HepG2 (cell line): Measurements from ENCODE around the gene SCAF4. TPM values are rescaled to one million over a fixed set of nuclear protein-coding genes. Genes with fewer than 3 reads are reported as not detected.

ENCODE experiments used
- ATAC-seq: fragments of 200-7000 bp; cut with Tn5 transposase; 3 replicates; pipeline ENCODE4 v1.9.1; 2020; ENCODE audit warnings: mild to moderate bottlenecking, moderate library complexity
- BruUV-seq: library from RNA; stranded (reverse); fragments of 400-500 nt; replicated peaks from 2 replicates; lab custom pipeline; 2021; lab: Mats Ljungman, UMichigan
- CTCF ChIA-PET: fragments of 300-600 bp; formaldehyde crosslinking; extraction: SDS; loops from one replicate; lab custom pipeline; 2021; ENCODE audit warnings: low total read pairs, inconsistent platforms, low intra/inter-chr PET ratio; lab: Yijun Ruan, JAX
- POLR2A ChIA-PET: fragments of 350-600 bp; sonication (Branson Sonifier 250); formaldehyde crosslinking; loops from one replicate; lab custom pipeline; 2020; ENCODE audit warnings: antibody characterized with exemption, inconsistent platforms; lab: Yijun Ruan, JAX
- DNase-seq: peaks from one replicate; pipeline ENCODE4 v3.0.0-alpha.2; 2015; ENCODE audit warnings: low spot score
- FAIRE-seq: peaks from 3 replicates; lab custom pipeline; 2011; peaks lifted over from hg19 to GRCh38; lab: Jason Lieb, UNC
- H2AFZ ChIP-seq: one replicate; pipeline ENCODE4 v1.6.1; 2011; ENCODE audit warnings: low read length, inconsistent platforms
- H3K27ac ChIP-seq: fragments of 300-600 bp; 3 replicates; pipeline ENCODE4 v1.8.0; 2011; ENCODE audit warnings: mixed run types, mild to moderate bottlenecking, mixed read lengths, low read length, inconsistent platforms; ENCODE audit not compliant: insufficient read depth; ENCODE audit errors: extremely low read length
- H3K27me3 ChIP-seq, 2 experiments: fragments of 200-600 bp in 1 of 2; 2 replicates in 1 of 2; 3 replicates in 1 of 2; pipeline versions ENCODE4 v1.6.0 to v1.8.0; 2011; ENCODE audit warnings: low read length in 2 of 2, mild to moderate bottlenecking in 2 of 2, moderate library complexity in 2 of 2, inconsistent platforms in 1 of 2; ENCODE audit not compliant: insufficient read depth in 2 of 2, control insufficient read depth in 1 of 2
- H3K36me3 ChIP-seq, 2 experiments: fragments of 200-600 bp in 1 of 2; replicated peaks in 1 of 2; 2 replicates in 1 of 2; 3 replicates in 1 of 2; pipeline versions ENCODE4 v1.5.1 to v1.8.0; 2011; ENCODE audit warnings: low read length in 2 of 2, inconsistent platforms in 1 of 2; ENCODE audit not compliant: insufficient read depth in 2 of 2, control insufficient read depth in 1 of 2
- H3K4me1 ChIP-seq: 2 replicates; pipeline ENCODE4 v1.5.1; 2012; ENCODE audit warnings: low read length, inconsistent platforms; ENCODE audit not compliant: insufficient read depth
- H3K4me2 ChIP-seq: 2 replicates; pipeline ENCODE4 v1.6.0; 2011; ENCODE audit warnings: low read depth, low read length, inconsistent platforms
- H3K4me3 ChIP-seq, 3 experiments: fragments of 200-600 bp in 1 of 3; sonication (generic), shearing (Covaris generic) in 1 of 3; replicated peaks in 1 of 3; 2 replicates each; pipeline ENCODE4 v1.5.1; 2011 to 2016; ENCODE audit warnings: low read length in 3 of 3, inconsistent platforms in 2 of 3, low read depth in 2 of 3, mild to moderate bottlenecking in 2 of 3, control low read depth in 1 of 3, mixed read lengths in 1 of 3; ENCODE audit not compliant: insufficient read depth in 1 of 3
- H3K79me2 ChIP-seq: one replicate; pipeline ENCODE4 v1.6.1; 2011; ENCODE audit warnings: low read length, inconsistent platforms; ENCODE audit not compliant: insufficient read depth
- H3K9ac ChIP-seq: 2 replicates; pipeline ENCODE4 v1.6.0; 2011; ENCODE audit warnings: mild to moderate bottlenecking, low read depth, low read length, inconsistent platforms; ENCODE audit not compliant: insufficient read depth
- H3K9me3 ChIP-seq: 2 replicates; pipeline ENCODE4 v1.5.1; 2012; ENCODE audit warnings: mild to moderate bottlenecking, low read length
- H4K20me1 ChIP-seq: 2 replicates; pipeline ENCODE4 v1.6.0; 2011; ENCODE audit warnings: inconsistent platforms, mild to moderate bottlenecking, low read length, moderate library complexity; ENCODE audit not compliant: insufficient read depth
- CC2D1A ChIP-seq: sonication (generic); formaldehyde crosslinking; IDR thresholded peaks from 2 replicates; pipeline ENCODE4 v1.8.1; 2023; ENCODE audit warnings: mild to moderate bottlenecking, missing genetic modification reagents
- FLYWCH1 ChIP-seq: sonication (generic); formaldehyde crosslinking; IDR thresholded peaks from 2 replicates; pipeline ENCODE4 v1.8.1; 2023; ENCODE audit warnings: mild to moderate bottlenecking, missing genetic modification reagents
- TEAD3 ChIP-seq: optimal IDR thresholded peaks from 2 replicates; pipeline ENCODE3; 2016; ENCODE audit warnings: borderline replicate concordance
- THAP9 ChIP-seq: sonication (generic); formaldehyde crosslinking; IDR thresholded peaks from 2 replicates; pipeline ENCODE4; 2020; ENCODE audit warnings: missing genetic modification reagents, mild to moderate bottlenecking, borderline replicate concordance
- UBTF ChIP-seq: sonication (generic); formaldehyde crosslinking; IDR thresholded peaks from 2 replicates; pipeline ENCODE4 v1.4.0; 2020; ENCODE audit warnings: mild to moderate bottlenecking, missing genetic modification reagents
- ZFP82 ChIP-seq: sonication (generic); formaldehyde crosslinking; IDR thresholded peaks from 2 replicates; pipeline ENCODE4 v1.5.1; 2020; ENCODE audit warnings: mild to moderate bottlenecking, missing genetic modification reagents, borderline replicate concordance
- ZMAT5 ChIP-seq: sonication (generic); formaldehyde crosslinking; IDR thresholded peaks from 2 replicates; pipeline ENCODE4 v1.5.0; 2020; ENCODE audit warnings: mild to moderate bottlenecking, low read depth, missing genetic modification reagents, borderline replicate concordance
- ZNF512B ChIP-seq: sonication (generic); formaldehyde crosslinking; IDR thresholded peaks from 2 replicates; pipeline ENCODE4 v1.5.1; 2020; ENCODE audit warnings: missing genetic modification reagents, mild to moderate bottlenecking, borderline replicate concordance
- ZNF574 ChIP-seq: sonication (generic); formaldehyde crosslinking; IDR thresholded peaks from 2 replicates; pipeline ENCODE4 v1.4.0; 2020; ENCODE audit warnings: missing genetic modification reagents
- WGBS: methylation state at CpG from one replicate; pipeline ENCODE4 v1.1.6; 2017; ENCODE audit warnings: low lambda C conversion rate; 5-methylcytosine and 5-hydroxymethylcytosine counted together
- in situ Hi-C: cut with HindIII; loops from 2 replicates; pipeline ENCODE4 v1.10.0; 2017; ENCODE audit warnings: low pct_unique_long_range_greater_than_20kb; ENCODE audit not compliant: extremely low pct_ligation_motif_present
- intact Hi-C: fragments of 100-400 bp; cut with micrococcal nuclease; formaldehyde crosslinking; loops from one replicate; pipeline ENCODE4 v1.10.0; 2022; ENCODE audit not compliant: unreplicated experiment
- polyA plus RNA-seq, 8 experiments: library from polyadenylated mRNA; depleted of rRNA in 3 of 8; stranded (reverse) in 7 of 8; unstranded in 1 of 8; fragments of >200 nt; fragmentation: Illumina TruSeq in 4 of 8; extraction: Trizol in 4 of 8; gene quantifications; 2 replicates each; pipeline versions ENCODE4 v1.2.1 to v1.2.3, GENCODE V29; 2011 to 2016; ENCODE audit warnings: low read depth in 4 of 8, missing spikeins in 1 of 8, mixed read lengths in 1 of 8; ENCODE audit not compliant: insufficient read depth in 1 of 8
- total RNA-seq, 5 experiments: library from RNA; depleted of rRNA; stranded (reverse); fragments of >200 nt; fragmentation: Illumina TruSeq; extraction: Trizol; gene quantifications; 2 replicates each; pipeline ENCODE4 v1.2.3, GENCODE V29; 2016; ENCODE audit warnings: low read depth in 1 of 5
- TF ChIP-seq, protein P1 (sequence below): sonication (generic); formaldehyde crosslinking; IDR thresholded peaks from 2 replicates; pipeline ENCODE4 v1.4.0; 2020; ENCODE audit warnings: missing genetic modification reagents

SCAF4 gene
- total and polyA plus RNA-seq, 2 of the 13 experiments (the other 11 are each of a cell fraction or from before 2014, with no cell fraction given) = 9.1 to 11.5 TPM

DNA sequence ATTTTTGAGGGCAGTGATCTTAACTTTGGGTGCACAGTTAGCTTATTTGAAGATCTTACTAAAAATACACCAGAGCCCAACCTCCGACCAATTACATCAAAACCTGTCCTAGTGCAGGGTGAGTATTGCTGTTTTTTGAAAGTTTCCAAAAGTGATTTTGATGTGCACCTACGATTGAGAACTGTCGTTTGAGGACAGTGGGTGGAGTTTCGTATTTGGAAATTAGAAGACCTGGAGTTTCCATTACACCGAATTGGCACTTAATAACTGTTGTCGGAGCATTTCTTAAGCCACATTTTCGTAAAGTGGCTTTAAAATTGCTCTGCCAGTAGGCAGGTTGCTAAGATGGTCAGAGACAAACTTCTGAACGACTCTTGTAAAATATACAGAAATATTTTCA lies 71.3 kb downstream of the SCAF4 start:
- Histone ChIP-seq H3K27me3 (no peaks in the 10 kb centered on the region), H3K79me2 (peaks cover 54% of the 10 kb centered on the region), H3K4me1 (peaks cover 70% of the 10 kb centered on the region), H3K9ac (peak overlapping the region; percentile 85), H3K27ac (peak overlapping the region; percentile 42), H3K4me3 (peak overlapping the region; percentile 77 to 91 (median 88)), H2AFZ (no peak overlapping the region), H3K9me3 (no peaks in the 10 kb centered on the region), H4K20me1 (peaks cover 33% of the 10 kb centered on the region), H3K36me3 (peaks cover 3 to 23% of the 10 kb centered on the region in 2 experiments), H3K4me2 (peak overlapping the region; percentile 81)
- in situ Hi-C loops (no loop called here), intact Hi-C loops (loop anchor here (10.0 kb wide), 1 partner anchor 54 kb away; no protein-coding TSS in a partner anchor)
- DNase-seq (no peak), FAIRE-seq (no peak), ATAC-seq (no peak)
- BruUV-seq = TSS peak; percentile 68
- CTCF ChIA-PET = no interaction called here
- WGBS = 6% methylated on average over 8 of the region's 8 CpGs
- POLR2A ChIA-PET = no interaction called here
- TF ChIP-seq ZNF512B (CRISPR knock-in tag) (no peak), FLYWCH1 (CRISPR knock-in tag) (no peak), ZFP82 (CRISPR knock-in tag) (no peak), UBTF (CRISPR knock-in tag) (no peak), TEAD3 (CRISPR knock-in tag) (no peak), THAP9 (CRISPR knock-in tag) (no peak), CC2D1A (CRISPR knock-in tag) (no peak), ZNF574 (no peak), ZMAT5 (CRISPR knock-in tag) (no peak)
- TF ChIP-seq, protein P1, sequence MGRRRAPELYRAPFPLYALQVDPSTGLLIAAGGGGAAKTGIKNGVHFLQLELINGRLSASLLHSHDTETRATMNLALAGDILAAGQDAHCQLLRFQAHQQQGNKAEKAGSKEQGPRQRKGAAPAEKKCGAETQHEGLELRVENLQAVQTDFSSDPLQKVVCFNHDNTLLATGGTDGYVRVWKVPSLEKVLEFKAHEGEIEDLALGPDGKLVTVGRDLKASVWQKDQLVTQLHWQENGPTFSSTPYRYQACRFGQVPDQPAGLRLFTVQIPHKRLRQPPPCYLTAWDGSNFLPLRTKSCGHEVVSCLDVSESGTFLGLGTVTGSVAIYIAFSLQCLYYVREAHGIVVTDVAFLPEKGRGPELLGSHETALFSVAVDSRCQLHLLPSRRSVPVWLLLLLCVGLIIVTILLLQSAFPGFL (CRISPR knock-in tag) = no peak
